ENCODE measurements around the gene CES2.

The CES2 gene

GRCh38 chr16:66903544-66904427, 31.5 kb upstream of the CES2 start:
- no peak for DNase-seq

GRCh38 chr16:66904428-66904845, 30.9 kb upstream of the CES2 start:
- no peak for DNase-seq

GRCh38 chr16:66904846-66905632, 30.3 kb upstream of the CES2 start:
- no peak for DNase-seq

GRCh38 chr16:66905633-66906539, 29.4 kb upstream of the CES2 start:
- no peak for DNase-seq

GRCh38 chr16:66906916-66907836, 28.1 kb upstream of the CES2 start:
- no peak for DNase-seq

GRCh38 chr16:66908116-66908515, 27.2 kb upstream of the CES2 start:
- DNase-seq, result no peak

- no peak for DNase-seq
Measured at GRCh38 chr16:66908762-66909559, 26.4 kb upstream of the CES2 start.

GRCh38 chr16:66910175-66910940, 25.0 kb upstream of the CES2 start:
- no peak for DNase-seq

GRCh38 chr16:66911112-66911511, 24.2 kb upstream of the CES2 start:
- DNase-seq, result no peak

- DNase-seq, result no peak
Measured at GRCh38 chr16:66911801-66912200, 23.5 kb upstream of the CES2 start.

GRCh38 chr16:66913081-66913480, 22.2 kb upstream of the CES2 start:
- DNase-seq, result no peak

- DNase-seq, result no peak
Measured at GRCh38 chr16:66913711-66914110, 21.6 kb upstream of the CES2 start.

- no peak for DNase-seq
Measured at GRCh38 chr16:66914541-66914940, 20.8 kb upstream of the CES2 start.

- DNase-seq, result no peak
Measured at GRCh38 chr16:66915041-66915440, 20.3 kb upstream of the CES2 start.

GRCh38 chr16:66916518-66916917, 18.8 kb upstream of the CES2 start:
- no peak for DNase-seq

- DNase-seq, result no peak
Measured at GRCh38 chr16:66917741-66918140, 17.6 kb upstream of the CES2 start.

GRCh38 chr16:66918355-66918754, 17.0 kb upstream of the CES2 start:
- DNase-seq, result no peak

- no peak for DNase-seq
Measured at GRCh38 chr16:66918803-66919568, 16.3 kb upstream of the CES2 start, which contains the start of gene CDH16. CDH16 (minus strand) TSS chr16:66918885; CDS start chr16:66918065, 820 bp downstream.

Data from NCI-H446 (cell line).